NCI-H146 treated with DMSO at 0.1 percent for 48 hours (cell line): Measurements from ENCODE around the gene VPS8.

Experiments used
- DNase-seq: peaks from one replicate; lab custom pipeline; 2025; ENCODE audit not compliant: unreplicated experiment; lab: John Stamatoyannopoulos, UW

Gene VPS8

GRCh38 chr3:185040425-185040824 is 228.5 kb downstream of the VPS8 start:
- no peak for DNase-seq

GRCh38 chr3:185041540-185041939 is 229.6 kb downstream of the VPS8 start:
- no peak for DNase-seq

- DNase-seq = no peak
Observed at GRCh38 chr3:185042312-185043050, 230.5 kb downstream of the VPS8 start.

GRCh38 chr3:185046164-185046515 is 234.2 kb downstream of the VPS8 start:
- DNase-seq = no peak

GRCh38 chr3:185046603-185047002 is 234.6 kb downstream of the VPS8 start:
- DNase-seq = no peak

GRCh38 chr3:185049710-185050109 is 237.7 kb downstream of the VPS8 start:
- DNase-seq = no peak

- DNase-seq = no peak
Observed at GRCh38 chr3:185051801-185052200, 239.8 kb downstream of the VPS8 start.

- no peak for DNase-seq
Observed at GRCh38 chr3:185052631-185053030, 240.7 kb downstream of the VPS8 start.

GRCh38 chr3:185056908-185057307 is 244.9 kb downstream of the VPS8 start:
- DNase-seq = no peak

GRCh38 chr3:185057829-185058228 is 245.9 kb downstream of the VPS8 start:
- DNase-seq = no peak

GRCh38 chr3:185058796-185059195 is 246.8 kb downstream of the VPS8 start:
- DNase-seq = no peak

- no peak for DNase-seq
Observed at GRCh38 chr3:185059766-185060165, 247.8 kb downstream of the VPS8 start.

GRCh38 chr3:185060655-185061054 is 248.7 kb downstream of the VPS8 start:
- DNase-seq = no peak

- no peak for DNase-seq
Observed at GRCh38 chr3:185062191-185062590, 250.2 kb downstream of the VPS8 start.

GRCh38 chr3:185063431-185063830 is 251.5 kb downstream of the VPS8 start:
- no peak for DNase-seq

GRCh38 chr3:185065059-185065458 is 253.1 kb downstream of the VPS8 start:
- no peak for DNase-seq

GRCh38 chr3:185066251-185066650 is 254.3 kb downstream of the VPS8 start:
- no peak for DNase-seq

- DNase-seq = no peak
Observed at GRCh38 chr3:185067173-185067572, 255.2 kb downstream of the VPS8 start.

GRCh38 chr3:185069037-185070030 is 257.4 kb downstream of the VPS8 start:
- peak; percentile 28 for DNase-seq

- DNase-seq = peak; percentile 46
Observed at GRCh38 chr3:185070491-185071286, 258.7 kb downstream of the VPS8 start.

GRCh38 chr3:185071287-185071800 is 259.4 kb downstream of the VPS8 start:
- DNase-seq = no peak
